Astrocyte (in vitro differentiated cells and primary cell): ENCODE data around the gene PDGFRB. TPM values are rescaled to one million over a fixed set of nuclear protein-coding genes. Genes with fewer than 3 reads are reported as not detected.

Experiments
- DNase-seq: peaks from one replicate; pipeline ENCODE4 v3.0.0-alpha.2; 2010; ENCODE audit warnings: low read depth
- FAIRE-seq: peaks from 2 replicates; lab custom pipeline; 2011; peaks lifted over from hg19 to GRCh38; lab: Jason Lieb, UNC
- H2AFZ ChIP-seq: 2 replicates; pipeline ENCODE4 v1.6.0; 2012; ENCODE audit warnings: low read depth, low read length, inconsistent platforms
- H3K27ac ChIP-seq: 2 replicates; pipeline ENCODE4 v1.5.1; 2011; ENCODE audit warnings: low read depth, low read length, inconsistent platforms
- H3K27me3 ChIP-seq: 2 replicates; pipeline ENCODE4 v1.6.0; 2011; ENCODE audit warnings: low read length, inconsistent platforms; ENCODE audit not compliant: insufficient read depth
- H3K36me3 ChIP-seq: 2 replicates; pipeline ENCODE4 v1.5.1; 2011; ENCODE audit warnings: low read length, inconsistent platforms; ENCODE audit not compliant: insufficient read depth
- H3K4me1 ChIP-seq: 2 replicates; pipeline ENCODE4 v1.5.1; 2011; ENCODE audit warnings: low read length, inconsistent platforms; ENCODE audit not compliant: insufficient read depth
- H3K4me2 ChIP-seq: 2 replicates; pipeline ENCODE4 v1.6.0; 2012; ENCODE audit warnings: low read length, inconsistent platforms
- H3K4me3 ChIP-seq: 2 replicates; pipeline ENCODE4 v1.5.1; 2011; ENCODE audit warnings: low read depth, mild to moderate bottlenecking, low read length, inconsistent platforms; ENCODE audit not compliant: insufficient read depth
- H3K79me2 ChIP-seq: 2 replicates; pipeline ENCODE4 v1.6.0; 2012; ENCODE audit warnings: mild to moderate bottlenecking, low read length, inconsistent platforms; ENCODE audit not compliant: insufficient read depth
- H3K9ac ChIP-seq: 2 replicates; pipeline ENCODE4 v1.6.0; 2012; ENCODE audit warnings: mild to moderate bottlenecking, low read length, inconsistent platforms
- H3K9me3 ChIP-seq: 2 replicates; pipeline ENCODE4 v1.5.1; 2012; ENCODE audit warnings: low read depth, mild to moderate bottlenecking, low read length, inconsistent platforms; ENCODE audit not compliant: insufficient read depth
- H4K20me1 ChIP-seq: 2 replicates; pipeline ENCODE4 v1.6.0; 2012; ENCODE audit warnings: low read length, inconsistent platforms; ENCODE audit not compliant: insufficient read depth
- H3K27ac Mint-ChIP-seq: one replicate; pipeline ENCODE4 v1.8.0; 2021; ENCODE audit warnings: mild to moderate bottlenecking, mixed read lengths; ENCODE audit not compliant: unreplicated experiment
- H3K27me3 Mint-ChIP-seq: one replicate; pipeline ENCODE4 v1.8.0; 2021; ENCODE audit warnings: low read depth, mixed read lengths; ENCODE audit not compliant: unreplicated experiment
- H3K36me3 Mint-ChIP-seq: one replicate; pipeline ENCODE4 v1.8.0; 2021; ENCODE audit warnings: low read depth, mixed read lengths; ENCODE audit not compliant: unreplicated experiment
- H3K4me1 Mint-ChIP-seq: one replicate; pipeline ENCODE4 v1.8.0; 2021; ENCODE audit warnings: low read depth, mixed read lengths; ENCODE audit not compliant: unreplicated experiment
- H3K4me3 Mint-ChIP-seq: one replicate; pipeline ENCODE4 v1.8.0; 2021; ENCODE audit warnings: mild to moderate bottlenecking, moderate library complexity, mixed read lengths; ENCODE audit not compliant: unreplicated experiment
- H3K9me3 Mint-ChIP-seq: one replicate; pipeline ENCODE4 v1.8.0; 2021; ENCODE audit warnings: mild to moderate bottlenecking, mixed read lengths; ENCODE audit not compliant: unreplicated experiment
- CTCF ChIP-seq: IDR thresholded peaks from 2 replicates; pipeline ENCODE4 v1.5.1; 2011; ENCODE audit warnings: low read depth, mild to moderate bottlenecking, inconsistent platforms, low read length, moderate library complexity; ENCODE audit not compliant: insufficient read depth
- EZH2 ChIP-seq: IDR thresholded peaks from 2 replicates; pipeline ENCODE4 v1.6.1; 2012; ENCODE audit warnings: mild to moderate bottlenecking, low read length, inconsistent platforms; ENCODE audit not compliant: insufficient read depth
- total RNA-seq: library from RNA; stranded (reverse); gene quantifications from 2 replicates; pipeline ENCODE4 v1.2.1, GENCODE V29; 2021

The PDGFRB gene
- total RNA-seq, 1 donor from 2014 or later = 78.8 TPM

- H3K27ac ChIP-seq = no peak overlapping the region
- Mint-ChIP-seq H3K4me1 (peaks cover 9% of the 10 kb centered on the region), H3K27me3 (no peaks in the 10 kb centered on the region), H3K4me3 (no peak overlapping the region), H3K9me3 (peaks cover 2% of the 10 kb centered on the region), H3K36me3 (peaks cover 57% of the 10 kb centered on the region), H3K27ac (peak overlapping the region; percentile 47)
- no peaks in the 10 kb centered on the region for H3K79me2 ChIP-seq
- H3K9me3 ChIP-seq = no peaks in the 10 kb centered on the region
- peaks cover 39% of the 10 kb centered on the region for H3K36me3 ChIP-seq
- H3K4me1 ChIP-seq = peaks cover 4% of the 10 kb centered on the region
- no peak overlapping the region for H2AFZ ChIP-seq
- H3K27me3 ChIP-seq = no peaks in the 10 kb centered on the region
- no peak overlapping the region for H3K9ac ChIP-seq
- TF ChIP-seq CTCF (no peak), EZH2 (no peak)
- no peaks in the 10 kb centered on the region for H4K20me1 ChIP-seq
- DNase-seq (no peak), FAIRE-seq (no peak)
- H3K4me2 ChIP-seq = no peak overlapping the region
- H3K4me3 ChIP-seq = no peak overlapping the region
Observed at GRCh38 chr5:150126199-150126920, 29.3 kb downstream of the PDGFRB start.

- peaks cover 8% of the 10 kb centered on the region for H3K4me1 Mint-ChIP-seq
- H3K36me3 ChIP-seq = peaks cover 35% of the 10 kb centered on the region
- H3K4me2 ChIP-seq = no peak overlapping the region
- TF ChIP-seq EZH2 (no peak), CTCF (no peak)
- no peaks in the 10 kb centered on the region for H3K27me3 ChIP-seq
- no peak overlapping the region for H3K4me3 Mint-ChIP-seq
- no peak overlapping the region for H3K27ac ChIP-seq
- peaks cover 54% of the 10 kb centered on the region for H3K36me3 Mint-ChIP-seq
- peaks cover 2% of the 10 kb centered on the region for H3K9me3 Mint-ChIP-seq
- no peak overlapping the region for H2AFZ ChIP-seq
- DNase-seq = no peak
- no peaks in the 10 kb centered on the region for H3K79me2 ChIP-seq
- no peak overlapping the region for H3K4me3 ChIP-seq
- no peaks in the 10 kb centered on the region for H3K9me3 ChIP-seq
- H3K9ac ChIP-seq = no peak overlapping the region
- no peaks in the 10 kb centered on the region for H4K20me1 ChIP-seq
- peaks cover 4% of the 10 kb centered on the region for H3K4me1 ChIP-seq
- FAIRE-seq = no peak
- no peak overlapping the region for H3K27ac Mint-ChIP-seq
- no peaks in the 10 kb centered on the region for H3K27me3 Mint-ChIP-seq
Observed at GRCh38 chr5:150125334-150125733, 30.3 kb downstream of the PDGFRB start.

GRCh38 chr5:150124596-150124995, 31.0 kb downstream of the PDGFRB start:
- Mint-ChIP-seq H3K36me3 (peaks cover 49% of the 10 kb centered on the region), H3K4me3 (no peak overlapping the region), H3K27ac (no peak overlapping the region), H3K27me3 (no peaks in the 10 kb centered on the region), H3K4me1 (peaks cover 2% of the 10 kb centered on the region), H3K9me3 (peaks cover 2% of the 10 kb centered on the region)
- DNase-seq (no peak), FAIRE-seq (no peak)
- H3K9me3 ChIP-seq = no peaks in the 10 kb centered on the region
- H3K27ac ChIP-seq = no peak overlapping the region
- H3K36me3 ChIP-seq = peaks cover 35% of the 10 kb centered on the region
- no peaks in the 10 kb centered on the region for H3K4me1 ChIP-seq
- no peak for TF ChIP-seq EZH2
- TF ChIP-seq CTCF = no peak
- H3K4me3 ChIP-seq = no peak overlapping the region
- no peak overlapping the region for H2AFZ ChIP-seq
- H3K79me2 ChIP-seq = no peaks in the 10 kb centered on the region
- H3K4me2 ChIP-seq = no peak overlapping the region
- H4K20me1 ChIP-seq = no peaks in the 10 kb centered on the region
- no peaks in the 10 kb centered on the region for H3K27me3 ChIP-seq
- H3K9ac ChIP-seq = no peak overlapping the region
